Stimulated activated naive CD4-positive, alpha-beta T cell treated with Interleukin-2 at 50 U/mL for 16 hours (primary cell): ENCODE data around the gene MAP3K3.

Experiments
- DNase-seq: peaks from one replicate; lab custom pipeline; 2025; lab: John Stamatoyannopoulos, UW

The MAP3K3 gene

GRCh38 chr17:63653050-63653449, 30.8 kb downstream of the MAP3K3 start:
- DNase-seq: no peak

- DNase-seq: no peak
These were observed 35.6 kb downstream of the MAP3K3 start for GRCh38 chr17:63657786-63658185.

GRCh38 chr17:63658366-63658765, 36.1 kb downstream of the MAP3K3 start:
- no peak for DNase-seq

GRCh38 chr17:63659850-63660249, 37.6 kb downstream of the MAP3K3 start:
- no peak for DNase-seq

- DNase-seq: no peak
These were observed 43.5 kb downstream of the MAP3K3 start for GRCh38 chr17:63665527-63666214.

- no peak for DNase-seq
These were observed 50.6 kb downstream of the MAP3K3 start for GRCh38 chr17:63672856-63673255.

- no peak for DNase-seq
These were observed 53.0 kb downstream of the MAP3K3 start for GRCh38 chr17:63675231-63675606.

GRCh38 chr17:63675607-63676546, 53.7 kb downstream of the MAP3K3 start:
- DNase-seq: no peak

- DNase-seq: no peak
These were observed 54.4 kb downstream of the MAP3K3 start for GRCh38 chr17:63676584-63676983.

- DNase-seq: no peak
These were observed 57.0 kb downstream of the MAP3K3 start for GRCh38 chr17:63679214-63679613.

- DNase-seq: no peak
These were observed 58.5 kb downstream of the MAP3K3 start for GRCh38 chr17:63680700-63681099.

- DNase-seq: no peak
These were observed 59.3 kb downstream of the MAP3K3 start for GRCh38 chr17:63681530-63681929.

- no peak for DNase-seq
These were observed 60.2 kb downstream of the MAP3K3 start for GRCh38 chr17:63682441-63682840.

GRCh38 chr17:63682981-63683380, 60.8 kb downstream of the MAP3K3 start:
- no peak for DNase-seq

- DNase-seq: no peak
These were observed 62.8 kb downstream of the MAP3K3 start for GRCh38 chr17:63685041-63685440.

- DNase-seq: no peak
These were observed 63.4 kb downstream of the MAP3K3 start for GRCh38 chr17:63685578-63685977.

GRCh38 chr17:63686138-63686685, 64.0 kb downstream of the MAP3K3 start:
- no peak for DNase-seq

- no peak for DNase-seq
These were observed 66.3 kb downstream of the MAP3K3 start for GRCh38 chr17:63688396-63689020.

GRCh38 chr17:63689479-63689878, 67.3 kb downstream of the MAP3K3 start:
- DNase-seq: no peak

GRCh38 chr17:63692195-63692816, 70.1 kb downstream of the MAP3K3 start:
- no peak for DNase-seq

GRCh38 chr17:63693411-63694113, 71.3 kb downstream of the MAP3K3 start:
- no peak for DNase-seq
